SK-N-SH (cell line): Measurements from ENCODE around the gene CDH23. TPM values are rescaled to one million over a fixed set of nuclear protein-coding genes. Genes with fewer than 3 reads are reported as not detected.

ENCODE experiments used
- CTCF ChIA-PET: fragments of 300-600, 350-600 bp; formaldehyde crosslinking; extraction: SDS; loops from one replicate; lab custom pipeline; 2021; lab: Yijun Ruan, JAX
- POLR2A ChIA-PET: fragments of 350-600 bp; sonication (Branson Sonifier 250); formaldehyde crosslinking; extraction: SDS; loops from one replicate; lab custom pipeline; 2020; ENCODE audit warnings: antibody characterized with exemption, inconsistent platforms; lab: Yijun Ruan, JAX
- DNase-seq: peaks from one replicate; pipeline ENCODE4 v3.0.0; 2012
- H2AFZ ChIP-seq: fragments of 200-600 bp; sonication (generic); 2 replicates; pipeline ENCODE4 v1.8.1; 2016; ENCODE audit warnings: antibody characterized with exemption, mild to moderate bottlenecking, low read depth
- H3F3A ChIP-seq: fragments of 200-600 bp; sonication (generic); replicated peaks from 2 replicates; pipeline ENCODE3; 2016; ENCODE audit warnings: antibody characterized with exemption, mild to moderate bottlenecking; ENCODE audit not compliant: insufficient read depth
- H3K27ac ChIP-seq, 2 experiments: fragments of 200-500 bp in 1 of 2; fragments of 200-600 bp in 1 of 2; sonication (Bioruptor generic) in 1 of 2; sonication (generic), shearing (Covaris generic) in 1 of 2; 2 replicates each; pipeline versions ENCODE4 v1.5.1 to v1.6.1; 2014 to 2016; ENCODE audit warnings: low read depth in 2 of 2, inconsistent platforms in 1 of 2, low read length in 1 of 2, mild to moderate bottlenecking in 1 of 2, mixed read lengths in 1 of 2
- H3K27me3 ChIP-seq: fragments of 200-600 bp; sonication (generic), shearing (Covaris generic); 2 replicates; pipeline ENCODE4 v1.6.1; 2016; ENCODE audit warnings: mixed run types; ENCODE audit not compliant: insufficient read depth
- H3K36me3 ChIP-seq, 2 experiments: fragments of 200-500 bp in 1 of 2; fragments of 200-600 bp in 1 of 2; sonication (Bioruptor generic) in 1 of 2; sonication (generic) in 1 of 2; replicated peaks in 1 of 2; 2 replicates each; pipeline versions ENCODE3 to v1.5.1; 2014 to 2016; ENCODE audit warnings: low read length in 1 of 2, mild to moderate bottlenecking in 1 of 2; ENCODE audit not compliant: insufficient read depth in 2 of 2, control insufficient read depth in 1 of 2
- H3K4me1 ChIP-seq, 2 experiments: fragments of 200-500 bp in 1 of 2; fragments of 200-600 bp in 1 of 2; sonication (Bioruptor generic) in 1 of 2; sonication (generic), shearing (Covaris generic) in 1 of 2; 2 replicates each; pipeline versions ENCODE4 v1.5.1 to v1.6.1; 2014 to 2016; ENCODE audit warnings: low read depth in 1 of 2, low read length in 1 of 2, mixed run types in 1 of 2; ENCODE audit not compliant: insufficient read depth in 2 of 2, control insufficient read depth in 1 of 2
- H3K4me2 ChIP-seq: fragments of 200-600 bp; sonication (generic), shearing (Covaris generic); 2 replicates; pipeline ENCODE4 v1.6.1; 2017; ENCODE audit warnings: mixed run types
- H3K4me3 ChIP-seq, 2 experiments: fragments of 200-500 bp in 1 of 2; fragments of 200-600 bp in 1 of 2; sonication (Bioruptor generic) in 1 of 2; sonication (generic), shearing (Covaris generic) in 1 of 2; 2 replicates each; pipeline versions ENCODE4 v1.5.1 to v1.8.1; 2014 to 2016; ENCODE audit warnings: low read depth in 2 of 2, inconsistent platforms in 1 of 2, low read length in 1 of 2, mild to moderate bottlenecking in 1 of 2, mixed read lengths in 1 of 2, moderate library complexity in 1 of 2
- H3K79me2 ChIP-seq: fragments of 200-600 bp; sonication (generic); 2 replicates; pipeline ENCODE4 v1.8.1; 2017; ENCODE audit warnings: mild to moderate bottlenecking; ENCODE audit not compliant: insufficient read depth
- H3K9ac ChIP-seq: fragments of 200-600 bp; sonication (generic); 2 replicates; pipeline ENCODE4 v1.6.1; 2017; ENCODE audit warnings: mixed run types
- H3K9me2 ChIP-seq: fragments of 200-600 bp; sonication (generic); 2 replicates; pipeline ENCODE4 v1.6.1; 2017; ENCODE audit warnings: mixed run types
- H3K9me3 ChIP-seq: fragments of 200-600 bp; sonication (generic); 2 replicates; pipeline ENCODE4 v1.6.1; 2017; ENCODE audit warnings: mixed run types, mild to moderate bottlenecking, moderate library complexity
- H4K20me1 ChIP-seq: fragments of 200-600 bp; sonication (generic); 2 replicates; pipeline ENCODE4 v1.6.1; 2017; ENCODE audit warnings: mild to moderate bottlenecking, mixed run types; ENCODE audit not compliant: insufficient read depth
- GATA2 ChIP-seq: sonication (generic); formaldehyde crosslinking; IDR thresholded peaks from 2 replicates; pipeline ENCODE4 v1.5.0; 2020; ENCODE audit warnings: mild to moderate bottlenecking, missing genetic modification reagents
- JUND ChIP-seq: IDR thresholded peaks from 2 replicates; pipeline ENCODE4 v1.4.0; 2012
- MEF2A ChIP-seq: IDR thresholded peaks from 2 replicates; pipeline ENCODE4 v1.4.0; 2012; ENCODE audit warnings: low read depth, borderline replicate concordance
- NRF1 ChIP-seq: IDR thresholded peaks from 2 replicates; pipeline ENCODE4 v1.6.1; 2012; ENCODE audit warnings: low read depth, mild to moderate bottlenecking, low read length
- PBX3 ChIP-seq: IDR thresholded peaks from 2 replicates; pipeline ENCODE4; 2012
- POLR2AphosphoS5 ChIP-seq: IDR thresholded peaks from 2 replicates; pipeline ENCODE4 v1.6.1; 2012; ENCODE audit warnings: low read depth, low read length
- RFX5 ChIP-seq: IDR thresholded peaks from 2 replicates; pipeline ENCODE4 v1.6.1; 2012; ENCODE audit warnings: mild to moderate bottlenecking, improper control_type of control experiment, low read length
- RXRA ChIP-seq: IDR thresholded peaks from 2 replicates; pipeline ENCODE4 v1.4.0; 2012; ENCODE audit warnings: low read depth, mild to moderate bottlenecking, borderline replicate concordance
- SIN3A ChIP-seq: IDR thresholded peaks from 2 replicates; pipeline ENCODE4 v1.6.1; 2012; ENCODE audit warnings: low read depth, mild to moderate bottlenecking, low read length, moderate library complexity, borderline replicate concordance
- TAF1 ChIP-seq: IDR thresholded peaks from 2 replicates; pipeline ENCODE4 v1.6.1; 2012; ENCODE audit warnings: low read depth, mild to moderate bottlenecking, low read length, moderate library complexity, borderline replicate concordance
- TEAD4 ChIP-seq: IDR thresholded peaks from 2 replicates; pipeline ENCODE4 v1.4.0; 2012; ENCODE audit warnings: mild to moderate bottlenecking, borderline replicate concordance; ENCODE audit not compliant: insufficient read depth
- USF2 ChIP-seq: fragments of 150-350 bp; IDR thresholded peaks from 2 replicates; pipeline ENCODE4 v1.6.1; 2017; ENCODE audit warnings: antibody characterized with exemption, low read length, low read depth, borderline replicate concordance
- WGBS: methylation state at CpG from one replicate; pipeline ENCODE4 v1.1.6; 2017; ENCODE audit warnings: low lambda C conversion rate; 5-methylcytosine and 5-hydroxymethylcytosine counted together
- polyA plus RNA-seq, 3 experiments: library from polyadenylated mRNA; depleted of rRNA; stranded (reverse); fragments of >200 nt; gene quantifications; 2 replicates each; pipeline ENCODE4 v1.2.3, GENCODE V29; 2012
- TF ChIP-seq, protein P1 (sequence below): IDR thresholded peaks from 2 replicates; pipeline ENCODE4 v1.4.0; 2012; ENCODE audit warnings: low read depth, borderline replicate concordance

The CDH23 gene
- polyA plus RNA-seq, 1 of the 3 experiments (the other 2 are of a cell fraction) = 0.03 TPM

GRCh38 chr10:71777213-71777985 lies 380.7 kb downstream of the CDH23 start:
- Histone ChIP-seq H2AFZ (no peak overlapping the region), H4K20me1 (no peaks in the 10 kb centered on the region), H3K9me3 (no peaks in the 10 kb centered on the region), H3K9me2 (no peaks in the 10 kb centered on the region), H3K79me2 (no peaks in the 10 kb centered on the region), H3K27me3 (no peaks in the 10 kb centered on the region; the same call in 1 of the 2 replicates), H3F3A (no peaks in the 10 kb centered on the region), H3K36me3 (no peaks in the 10 kb centered on the region), H3K4me2 (no peak overlapping the region), H3K4me3 (no peak overlapping the region), H3K9ac (no peak overlapping the region), H3K4me1 (peaks cover 10 to 15% of the 10 kb centered on the region in 2 experiments; a peak in 3 of 4 replicates), H3K27ac (no peak overlapping the region)
- TF ChIP-seq NRF1 = no peak
- no peak for DNase-seq
- 84% methylated on average over 17 of the region's 17 CpGs for WGBS
- POLR2A ChIA-PET = no interaction called here
- CTCF ChIA-PET = interaction anchor here (0.9 to 3.3 kb wide), 3 partner anchors 57 to 119 kb away, joined by 4 to 13 read pairs (median 8); no protein-coding TSS in a partner anchor

DNA sequence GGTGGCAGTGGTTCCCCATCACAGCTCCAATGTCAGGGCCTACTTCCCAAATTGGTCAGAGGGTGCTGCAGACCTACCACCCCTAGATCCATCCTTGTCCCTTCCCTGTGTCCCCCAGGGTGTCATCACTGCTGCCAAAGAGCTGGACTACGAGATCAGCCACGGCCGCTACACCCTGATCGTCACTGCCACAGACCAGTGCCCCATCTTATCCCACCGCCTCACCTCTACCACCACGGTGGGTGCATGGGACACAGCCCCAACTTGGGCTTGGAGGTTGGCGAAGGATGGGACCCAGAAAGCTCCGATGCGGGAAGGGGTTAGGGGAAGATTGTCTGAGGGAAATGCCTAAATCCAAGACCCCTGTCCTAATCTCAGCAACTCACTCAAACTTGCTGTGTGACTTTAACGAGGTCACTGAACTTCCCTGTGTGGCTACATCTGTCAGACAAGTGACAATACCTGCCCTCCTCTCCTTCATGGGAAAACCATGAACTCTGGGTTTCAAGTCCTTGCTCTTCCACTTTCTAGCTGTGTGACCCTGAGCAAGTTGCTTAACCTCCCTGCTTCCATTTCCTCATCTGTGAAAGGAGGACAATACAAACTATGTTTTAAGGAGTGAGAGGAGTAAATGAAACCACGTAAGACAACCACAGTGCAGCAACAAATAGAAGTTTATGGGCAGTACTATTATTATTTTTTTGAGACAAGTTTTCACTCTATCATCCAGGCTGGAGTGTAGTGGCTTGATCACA lies 381.5 kb downstream of the CDH23 start:
- Histone ChIP-seq H3F3A (no peaks in the 10 kb centered on the region), H4K20me1 (no peaks in the 10 kb centered on the region), H3K9ac (no peak overlapping the region), H2AFZ (no peak overlapping the region), H3K36me3 (no peaks in the 10 kb centered on the region), H3K4me3 (no peak overlapping the region), H3K27me3 (no peaks in the 10 kb centered on the region; the same call in 1 of the 2 replicates), H3K9me2 (no peaks in the 10 kb centered on the region), H3K27ac (no peak overlapping the region), H3K79me2 (no peaks in the 10 kb centered on the region), H3K4me2 (no peak overlapping the region), H3K9me3 (no peaks in the 10 kb centered on the region), H3K4me1 (peaks cover 3 to 7% of the 10 kb centered on the region in 2 experiments; a peak in 3 of 4 replicates)
- 57% methylated on average over 11 of the region's 11 CpGs for WGBS
- TF ChIP-seq SIN3A = no peak
- TF ChIP-seq TEAD4 = no peak
- ChIA-PET POLR2A (no interaction called here), CTCF (interaction anchor here (1.1 to 3.3 kb wide), 2 partner anchors 34 to 118 kb away, joined by 3 to 13 read pairs; no protein-coding TSS in a partner anchor)
- DNase-seq = no peak

DNA sequence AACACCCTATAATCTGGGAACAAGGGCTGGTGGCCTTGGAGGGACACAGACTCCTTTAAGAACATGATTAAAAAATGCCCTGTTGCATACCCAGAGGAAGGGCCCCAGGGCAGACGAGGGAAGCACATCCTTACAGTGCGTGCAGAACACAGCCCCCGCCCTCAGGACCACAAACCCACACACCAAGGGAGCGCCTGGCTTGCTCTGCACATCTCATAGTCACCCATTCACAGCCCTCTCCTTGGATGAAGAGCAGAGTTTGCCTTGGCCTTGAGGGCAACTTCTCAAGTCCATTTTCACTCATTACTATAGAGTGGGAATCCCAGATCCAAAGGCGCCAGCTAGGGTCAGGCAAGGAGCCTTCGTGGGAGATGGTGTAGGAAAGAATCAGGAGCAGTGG lies 382.9 kb downstream of the CDH23 start:
- Histone ChIP-seq H3K9me3 (no peaks in the 10 kb centered on the region), H3K79me2 (no peaks in the 10 kb centered on the region), H4K20me1 (no peaks in the 10 kb centered on the region), H3K4me2 (no peak overlapping the region), H3K9me2 (no peaks in the 10 kb centered on the region), H3K27ac (no peak overlapping the region), H3K36me3 (no peaks in the 10 kb centered on the region), H3F3A (no peaks in the 10 kb centered on the region), H3K4me1 (no peaks in the 10 kb centered on the region; a peak in 1 of 4 replicates), H2AFZ (no peak overlapping the region), H3K9ac (no peak overlapping the region), H3K27me3 (no peaks in the 10 kb centered on the region; the same call in 1 of the 2 replicates), H3K4me3 (no peak overlapping the region)
- 67% methylated on average over 6 of the region's 6 CpGs for WGBS
- CTCF ChIA-PET = no interaction called here
- DNase-seq = no peak
- POLR2A ChIA-PET = no interaction called here
- TF ChIP-seq RXRA (no peak), JUND (no peak), USF2 (no peak), GATA2 (CRISPR knock-in tag) (no peak), POLR2AphosphoS5 (no peak), MEF2A (no peak), RFX5 (no peak), TAF1 (no peak), PBX3 (no peak)
- TF ChIP-seq, protein P1, sequence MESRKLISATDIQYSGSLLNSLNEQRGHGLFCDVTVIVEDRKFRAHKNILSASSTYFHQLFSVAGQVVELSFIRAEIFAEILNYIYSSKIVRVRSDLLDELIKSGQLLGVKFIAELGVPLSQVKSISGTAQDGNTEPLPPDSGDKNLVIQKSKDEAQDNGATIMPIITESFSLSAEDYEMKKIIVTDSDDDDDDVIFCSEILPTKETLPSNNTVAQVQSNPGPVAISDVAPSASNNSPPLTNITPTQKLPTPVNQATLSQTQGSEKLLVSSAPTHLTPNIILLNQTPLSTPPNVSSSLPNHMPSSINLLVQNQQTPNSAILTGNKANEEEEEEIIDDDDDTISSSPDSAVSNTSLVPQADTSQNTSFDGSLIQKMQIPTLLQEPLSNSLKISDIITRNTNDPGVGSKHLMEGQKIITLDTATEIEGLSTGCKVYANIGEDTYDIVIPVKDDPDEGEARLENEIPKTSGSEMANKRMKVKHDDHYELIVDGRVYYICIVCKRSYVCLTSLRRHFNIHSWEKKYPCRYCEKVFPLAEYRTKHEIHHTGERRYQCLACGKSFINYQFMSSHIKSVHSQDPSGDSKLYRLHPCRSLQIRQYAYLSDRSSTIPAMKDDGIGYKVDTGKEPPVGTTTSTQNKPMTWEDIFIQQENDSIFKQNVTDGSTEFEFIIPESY = no peak
